ENCODE data around the gene RXFP4.
"Not testable (repeated sequence)": the region's sequence is repeated elsewhere in the genome, so short reads cannot be mapped to it uniquely, and the experiment has no call there.

Gene RXFP4, protein sequence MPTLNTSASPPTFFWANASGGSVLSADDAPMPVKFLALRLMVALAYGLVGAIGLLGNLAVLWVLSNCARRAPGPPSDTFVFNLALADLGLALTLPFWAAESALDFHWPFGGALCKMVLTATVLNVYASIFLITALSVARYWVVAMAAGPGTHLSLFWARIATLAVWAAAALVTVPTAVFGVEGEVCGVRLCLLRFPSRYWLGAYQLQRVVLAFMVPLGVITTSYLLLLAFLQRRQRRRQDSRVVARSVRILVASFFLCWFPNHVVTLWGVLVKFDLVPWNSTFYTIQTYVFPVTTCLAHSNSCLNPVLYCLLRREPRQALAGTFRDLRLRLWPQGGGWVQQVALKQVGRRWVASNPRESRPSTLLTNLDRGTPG

DNA sequence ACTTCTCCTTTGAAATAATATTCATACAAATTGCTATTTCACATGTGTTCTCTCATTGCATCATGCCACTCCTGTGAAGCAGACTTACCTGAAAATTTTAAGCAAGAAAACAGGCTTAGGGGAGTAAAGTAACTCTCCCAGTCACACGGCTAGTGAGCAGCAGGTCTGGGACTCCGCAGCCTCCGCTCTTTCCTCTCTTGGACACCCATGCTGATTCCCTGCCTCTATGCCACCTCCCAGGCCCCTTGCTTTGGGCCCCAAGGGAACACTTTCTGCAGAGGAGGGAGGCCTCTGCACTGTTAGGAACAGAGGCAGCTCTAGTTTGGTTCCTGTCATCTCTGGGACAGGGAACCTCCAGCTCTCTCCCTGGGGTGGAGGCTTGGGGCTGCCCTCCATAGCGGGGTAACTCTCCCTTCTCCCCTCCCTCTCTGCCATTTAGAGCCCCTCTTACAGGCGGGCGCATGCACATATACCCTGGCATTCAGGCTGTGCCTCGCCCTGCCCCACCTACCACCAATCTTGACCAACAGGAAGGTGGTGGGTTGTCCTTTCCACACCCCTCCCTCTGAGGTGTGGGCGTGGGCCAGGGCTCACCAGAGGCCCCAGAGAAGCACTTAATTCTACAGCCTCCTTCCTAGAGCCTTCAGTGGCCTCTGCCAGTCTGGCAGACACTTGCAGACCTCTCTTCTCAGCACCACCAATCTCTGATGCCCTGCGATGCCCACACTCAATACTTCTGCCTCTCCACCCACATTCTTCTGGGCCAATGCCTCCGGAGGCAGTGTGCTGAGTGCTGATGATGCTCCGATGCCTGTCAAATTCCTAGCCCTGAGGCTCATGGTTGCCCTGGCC, at the start of gene RXFP4:
Gene RXFP4, plus strand, starts transcription at position 646 of the 852 bp plus-strand sequence. Its CDS starts 72 bp downstream, at position 718.
- DNase-seq (ENCODE audit: low read depth) = no peak

DNA sequence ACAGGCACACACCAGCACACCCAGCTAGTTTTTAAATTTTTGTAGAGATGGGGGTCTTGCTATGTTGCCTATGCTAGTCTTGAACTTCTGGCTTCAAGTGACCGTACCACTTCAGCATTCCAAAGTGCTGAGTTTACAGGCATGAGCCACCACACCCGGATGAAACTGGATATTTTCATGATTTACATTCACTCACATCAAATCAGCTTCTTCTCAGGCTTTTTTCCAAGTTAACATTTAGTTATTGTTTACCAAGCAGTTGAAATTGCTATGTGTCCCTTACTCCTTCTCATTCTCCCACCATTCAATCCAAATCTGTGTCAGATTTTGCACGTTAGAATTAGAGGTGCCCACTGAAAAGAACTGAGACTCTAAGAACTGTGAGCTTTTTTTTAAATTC, 48.6 kb upstream of the RXFP4 start:
- no peak for DNase-seq (ENCODE audit: low read depth)

DNA sequence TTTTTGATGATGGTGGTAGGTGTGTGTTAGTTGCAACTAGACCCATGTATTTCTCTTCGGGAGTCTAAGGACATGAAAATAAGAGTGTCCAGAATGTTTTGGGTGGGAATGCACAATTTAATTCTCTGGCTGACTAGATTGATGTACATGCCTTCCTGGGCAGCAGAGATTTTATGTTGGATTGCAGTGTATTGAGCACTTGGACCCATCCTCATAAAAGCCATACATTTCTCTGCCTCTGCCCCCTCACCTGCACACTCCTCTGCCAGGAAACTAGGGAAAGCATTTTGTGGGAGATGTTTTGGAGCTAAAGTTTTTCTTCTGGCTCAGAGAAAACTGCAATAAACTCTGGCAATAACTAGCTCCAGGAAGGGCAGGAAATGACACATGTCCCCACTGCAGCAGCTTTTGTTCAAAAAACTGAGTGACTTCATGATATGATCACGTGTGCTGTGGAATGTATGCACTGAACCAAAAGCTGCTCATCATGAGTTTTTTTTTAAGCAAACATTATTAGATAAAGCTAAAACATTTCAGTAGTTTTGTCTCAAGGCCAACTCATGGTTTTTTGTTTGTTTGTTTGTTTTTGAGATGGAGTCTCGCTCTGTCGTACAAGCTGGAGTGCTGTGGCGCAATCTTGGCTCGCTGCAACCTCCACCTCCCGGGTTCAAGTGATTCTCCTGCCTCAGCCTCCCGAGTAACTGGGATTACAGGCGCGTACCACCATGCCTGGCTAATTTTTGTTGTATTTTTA, 47.9 kb upstream of the RXFP4 start:
- no peak for DNase-seq (ENCODE audit: low read depth)

DNA sequence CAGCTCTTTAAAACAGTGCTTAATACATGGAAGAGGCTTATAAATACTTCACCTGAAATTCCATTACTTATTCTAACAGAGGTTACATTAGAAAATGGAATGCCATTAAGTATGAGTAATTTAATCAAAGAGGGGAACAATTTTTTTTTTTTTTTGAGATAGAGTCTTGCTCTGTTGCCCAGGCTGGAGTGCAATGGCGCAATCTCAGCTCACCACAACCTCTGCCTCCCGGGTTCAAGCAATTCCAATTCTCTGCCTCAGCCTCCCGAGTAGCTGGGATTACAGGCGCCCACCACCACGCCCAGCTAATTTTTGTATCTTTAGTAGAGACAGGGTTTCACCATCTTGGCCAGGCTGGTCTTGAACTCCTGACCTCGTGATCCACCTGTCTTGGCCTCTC, 45.8 kb upstream of the RXFP4 start:
- not testable (repeated sequence) for DNase-seq (ENCODE audit: low read depth)

DNA sequence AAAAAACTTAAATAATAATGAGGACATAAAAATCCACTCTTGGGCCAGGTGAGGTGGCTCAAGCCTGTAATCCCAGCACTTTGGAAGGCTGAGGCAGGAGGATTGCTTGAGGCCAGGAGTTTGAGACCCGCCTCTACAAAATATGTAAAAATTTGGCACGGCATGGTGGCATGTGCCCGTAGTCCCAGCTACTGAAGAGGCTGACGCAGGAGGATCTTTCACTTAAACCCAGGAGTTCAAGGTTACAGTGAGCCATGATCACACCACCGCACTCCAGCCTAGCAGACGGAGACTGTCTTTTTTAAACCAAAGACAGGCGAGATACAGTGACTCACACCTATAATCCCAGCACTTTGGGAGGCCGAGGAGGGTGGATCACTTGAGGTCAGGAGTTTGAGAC, 45.0 kb upstream of the RXFP4 start:
- DNase-seq (ENCODE audit: low read depth) = not testable (repeated sequence)

DNA sequence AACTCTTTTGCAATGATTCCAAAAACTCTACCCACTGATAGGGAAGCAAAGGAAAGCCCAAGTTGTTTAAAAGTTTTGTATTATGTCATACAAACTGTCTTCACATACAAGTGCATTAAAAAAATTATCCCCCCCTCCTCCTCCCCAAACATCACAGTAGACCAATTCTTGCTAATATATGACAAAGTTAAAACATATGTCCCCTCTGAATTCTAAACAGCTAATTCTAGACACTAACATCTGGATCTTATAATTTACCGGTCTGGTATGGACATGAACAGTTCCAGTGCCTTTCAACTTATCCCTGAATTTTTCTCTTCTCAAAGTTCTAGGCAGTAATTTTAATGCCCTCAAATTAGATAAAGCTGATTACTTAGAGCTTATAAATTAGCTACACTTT, 43.7 kb upstream of the RXFP4 start:
- no peak for DNase-seq (ENCODE audit: low read depth)

DNA sequence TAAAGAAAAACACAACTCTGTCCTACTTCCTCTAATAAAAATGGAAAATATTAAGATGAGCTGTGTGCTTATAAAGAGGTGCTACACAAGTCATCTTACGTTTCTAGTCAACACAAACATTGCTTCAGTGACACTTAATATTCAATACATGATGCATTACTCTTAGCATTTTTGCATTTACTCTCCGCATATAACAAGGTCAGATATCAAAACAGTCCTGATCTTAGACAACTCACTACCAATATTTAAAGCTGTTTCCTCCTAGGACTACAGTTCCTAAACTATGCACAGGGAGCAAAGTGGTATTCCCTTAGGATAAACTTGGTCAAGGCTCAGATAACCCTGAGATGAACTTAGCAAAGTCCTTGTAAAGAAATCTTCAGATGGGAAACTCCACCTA, 42.5 kb upstream of the RXFP4 start:
- no peak for DNase-seq (ENCODE audit: low read depth)

DNA sequence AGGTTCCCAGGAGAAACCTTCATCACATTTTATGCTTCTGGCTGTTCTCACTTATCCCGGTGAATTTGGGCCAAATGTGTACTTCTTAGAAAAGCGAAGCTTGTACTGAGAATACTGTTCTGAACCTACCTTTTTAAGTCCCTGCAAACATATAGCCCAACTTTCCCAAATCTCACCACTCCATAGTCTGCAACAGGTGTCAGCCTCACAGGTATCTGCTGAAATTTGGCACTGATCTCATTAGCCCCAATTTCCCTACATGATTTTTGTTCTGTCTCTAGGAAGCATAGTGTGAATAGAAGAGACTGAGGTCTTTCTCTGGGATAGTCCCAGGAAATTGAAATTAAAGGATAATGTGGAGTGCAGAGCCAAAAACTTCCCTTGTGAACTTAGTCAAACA, 41.8 kb upstream of the RXFP4 start:
- no peak for DNase-seq (ENCODE audit: low read depth)

DNA sequence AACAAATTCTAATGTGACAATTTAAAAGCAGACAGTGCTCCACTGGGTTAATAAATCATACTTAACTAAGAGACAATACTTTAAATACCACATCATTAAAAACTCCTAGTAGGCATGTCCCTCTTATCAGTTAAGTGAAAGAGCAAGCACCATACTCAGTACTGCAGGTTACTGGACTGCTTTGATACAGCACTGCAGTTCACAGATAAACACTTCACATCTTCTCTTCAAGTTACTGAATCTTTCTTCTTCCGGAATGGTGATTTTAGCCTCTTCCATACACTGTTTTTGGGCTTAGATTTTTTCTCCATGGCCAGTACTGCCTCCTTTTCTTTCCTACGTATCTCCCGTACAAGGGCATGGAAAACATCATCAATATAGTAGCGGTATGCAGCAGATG, 41.3 kb upstream of the RXFP4 start:
- DNase-seq (ENCODE audit: low read depth) = no peak

DNA sequence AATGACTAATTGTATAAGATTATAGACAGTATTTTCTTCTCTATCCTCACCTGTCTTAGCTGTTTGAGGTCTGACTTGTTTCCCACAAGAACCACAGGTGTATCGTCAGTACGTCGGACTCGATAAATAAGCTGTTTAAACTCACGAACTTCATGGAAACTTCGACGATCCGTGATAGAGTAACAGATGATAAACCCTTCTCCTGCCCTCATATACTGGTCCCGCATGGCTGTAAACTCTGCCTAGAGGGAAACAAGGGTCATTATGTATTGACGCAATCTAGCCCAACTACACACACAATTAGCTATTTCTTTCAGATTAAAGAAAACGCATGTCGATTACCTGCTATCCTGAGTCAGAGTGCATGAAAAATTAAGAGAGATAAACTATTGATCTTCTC, 37.2 kb upstream of the RXFP4 start:
- DNase-seq (ENCODE audit: low read depth) = no peak

DNA sequence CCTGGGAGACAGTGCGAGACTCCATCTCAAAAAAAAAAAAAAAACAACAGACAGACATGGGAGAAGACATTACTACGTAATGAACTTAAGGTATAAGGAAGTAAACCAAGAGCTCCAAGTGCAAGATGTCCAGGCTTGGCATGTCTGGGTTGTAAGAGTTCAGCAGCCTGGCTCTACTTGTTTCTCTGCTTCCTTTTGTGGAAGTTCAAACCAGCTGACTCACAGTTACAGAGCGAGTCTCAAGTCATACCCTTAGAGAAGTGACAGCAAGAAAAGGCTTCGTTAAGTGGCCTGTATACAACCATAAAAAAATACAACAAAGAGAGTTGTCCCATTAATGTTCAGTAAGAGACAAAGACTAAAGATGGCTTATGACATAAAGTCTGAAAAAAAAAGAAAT, 31.5 kb upstream of the RXFP4 start:
- no peak for DNase-seq (ENCODE audit: low read depth)

DNA sequence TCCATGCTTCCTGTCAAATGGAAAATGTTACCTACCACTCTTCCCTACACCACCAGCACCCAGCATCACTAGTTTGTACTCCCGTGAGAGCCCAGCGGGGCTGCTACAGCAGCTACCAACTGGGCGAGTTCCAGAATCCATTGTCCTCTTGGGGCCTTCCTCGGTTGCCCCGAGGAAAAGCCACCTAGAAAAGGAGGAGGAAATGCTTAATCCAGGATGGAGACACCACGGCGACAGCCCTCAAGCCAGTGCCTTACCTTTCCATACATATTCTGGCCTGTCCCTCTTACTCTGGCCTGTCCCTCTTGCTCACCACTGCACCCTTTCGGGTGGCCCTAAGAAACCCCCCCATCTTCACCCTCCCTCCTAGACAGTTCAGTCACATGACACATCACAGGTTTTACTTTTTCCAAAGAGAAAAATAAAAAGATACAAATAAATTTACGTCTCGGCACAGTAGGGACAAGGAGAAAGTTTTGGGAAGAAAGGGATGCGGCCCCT, 30.8 kb upstream of the RXFP4 start:
- no peak for DNase-seq (ENCODE audit: low read depth)

DNA sequence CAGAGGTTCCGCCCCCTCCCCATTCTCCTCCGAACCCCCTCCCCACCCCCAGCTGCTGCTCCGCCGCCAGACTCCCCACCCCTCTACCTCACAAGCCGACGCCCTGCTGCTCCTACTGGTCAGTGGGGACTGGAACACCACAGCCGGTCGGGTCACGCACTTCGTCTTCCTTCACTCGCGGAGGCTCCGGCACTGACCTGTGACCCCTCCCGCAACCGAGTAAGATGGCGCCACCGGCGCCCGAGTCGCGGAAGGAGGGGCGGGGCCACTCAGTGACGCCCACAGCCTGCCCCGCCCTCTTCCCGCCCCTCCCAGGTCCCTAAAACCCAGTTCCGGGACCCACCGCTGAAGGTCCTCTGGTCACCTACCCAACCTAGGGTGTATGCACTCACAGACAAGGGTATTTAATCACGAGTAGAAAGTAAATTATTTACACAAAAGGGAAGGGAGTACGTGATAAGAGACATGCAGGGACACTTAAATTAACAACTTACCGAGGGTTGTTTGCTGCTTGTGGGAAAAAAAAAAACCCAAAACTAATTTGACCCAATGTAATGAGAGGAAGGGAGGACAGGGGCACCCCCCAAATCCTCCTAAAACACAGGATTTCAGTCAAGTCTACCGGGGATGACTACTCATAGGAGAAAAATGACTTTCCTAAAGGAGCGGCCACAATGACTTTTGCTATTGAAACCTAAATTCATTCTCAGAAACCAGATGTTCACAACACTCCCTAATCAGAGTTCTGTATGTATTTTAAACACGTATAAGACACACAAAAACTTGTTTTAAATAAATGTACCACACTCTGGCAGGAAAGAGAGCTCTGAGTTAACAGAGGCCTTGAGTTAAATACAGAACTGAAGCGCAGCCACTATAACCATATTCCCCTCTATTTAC, 30.0 kb upstream of the RXFP4 start, which contains the start of gene RIT1:
Gene RIT1, minus strand, starts transcription at position 194 of the 900 bp plus-strand sequence. CDS start 588 bp downstream, outside the sequence.
- peak; percentile 69 for DNase-seq (ENCODE audit: low read depth)

DNA sequence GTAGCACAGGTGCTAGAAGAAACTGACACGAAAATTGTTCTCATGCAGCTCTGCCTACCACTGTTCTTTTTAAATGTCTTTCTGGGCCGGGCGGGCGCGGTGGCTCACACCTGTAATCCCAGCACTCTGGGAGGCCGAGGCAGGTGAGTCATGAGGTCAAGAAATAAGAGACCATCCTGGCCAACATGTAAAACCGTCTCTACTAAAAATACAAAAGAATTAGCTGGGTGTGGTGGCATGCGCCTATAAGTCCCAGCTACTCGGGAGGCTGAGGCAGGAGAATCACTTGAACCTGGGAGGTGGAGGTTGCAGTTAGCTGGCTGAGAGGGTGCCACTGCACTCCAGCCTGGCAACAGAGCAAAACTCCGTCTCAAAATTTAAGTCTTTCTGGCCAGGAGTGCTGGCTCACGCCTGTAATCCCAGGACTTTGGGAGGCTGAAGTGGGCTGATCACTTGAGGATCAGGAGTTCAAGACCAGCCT, 29.3 kb upstream of the RXFP4 start:
- no peak for DNase-seq (ENCODE audit: low read depth)

DNA sequence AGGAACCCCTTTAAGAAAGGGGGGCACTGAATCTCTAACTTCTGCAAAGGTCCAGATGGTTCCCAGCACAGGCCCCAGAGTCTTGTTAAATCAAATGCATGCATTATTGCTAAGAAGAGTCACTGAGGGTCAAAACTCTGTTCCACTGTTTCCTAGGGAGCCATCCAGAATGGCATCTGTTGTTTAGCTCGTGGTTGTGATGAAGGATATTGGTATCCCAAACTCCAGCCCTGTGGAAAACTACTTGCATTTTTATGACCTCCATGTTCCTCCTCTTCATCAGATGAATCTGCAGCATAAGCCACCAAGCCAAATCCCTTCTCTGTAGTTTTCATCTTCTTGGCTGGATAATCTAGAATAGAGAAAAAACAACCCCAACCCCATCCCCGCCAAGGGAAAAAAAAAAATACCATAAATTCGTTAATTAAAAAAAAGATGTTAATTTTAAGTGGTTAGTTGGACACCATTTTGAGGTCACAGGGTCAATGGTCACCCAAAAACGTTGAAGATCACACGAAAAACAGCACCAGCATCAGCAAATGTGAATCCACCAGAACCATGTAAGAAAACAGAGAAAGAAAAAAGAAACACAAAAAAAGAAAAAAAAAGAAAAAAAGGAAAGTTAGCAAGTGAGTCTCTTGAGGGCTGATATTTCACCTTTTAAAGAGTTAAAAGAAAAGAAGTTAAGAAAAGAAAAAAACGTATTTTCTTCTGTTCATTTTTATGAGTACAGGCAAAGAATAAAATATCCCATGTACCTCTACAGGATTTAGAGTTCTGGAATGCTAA, 27.3 kb upstream of the RXFP4 start:
- no peak for DNase-seq (ENCODE audit: low read depth)

DNA sequence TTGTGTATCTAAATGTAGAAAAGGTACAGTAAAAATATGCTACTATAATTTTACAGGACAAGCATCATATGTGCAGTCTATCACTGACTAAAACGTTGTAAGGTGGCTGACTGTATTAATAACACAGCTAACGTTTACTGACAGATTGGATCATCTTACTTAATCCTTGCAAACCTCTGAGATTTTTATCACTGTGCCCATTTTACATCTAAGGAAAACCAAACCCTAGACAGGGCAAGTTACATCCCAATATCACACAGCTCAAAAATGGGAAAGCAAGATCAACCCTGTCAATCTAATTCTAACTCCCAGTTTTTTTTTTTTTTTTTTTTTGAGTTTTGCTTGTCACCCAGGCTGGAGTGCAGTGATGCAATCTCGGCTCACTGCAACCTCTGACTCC, 22.8 kb upstream of the RXFP4 start:
- no peak for DNase-seq (ENCODE audit: low read depth)

DNA sequence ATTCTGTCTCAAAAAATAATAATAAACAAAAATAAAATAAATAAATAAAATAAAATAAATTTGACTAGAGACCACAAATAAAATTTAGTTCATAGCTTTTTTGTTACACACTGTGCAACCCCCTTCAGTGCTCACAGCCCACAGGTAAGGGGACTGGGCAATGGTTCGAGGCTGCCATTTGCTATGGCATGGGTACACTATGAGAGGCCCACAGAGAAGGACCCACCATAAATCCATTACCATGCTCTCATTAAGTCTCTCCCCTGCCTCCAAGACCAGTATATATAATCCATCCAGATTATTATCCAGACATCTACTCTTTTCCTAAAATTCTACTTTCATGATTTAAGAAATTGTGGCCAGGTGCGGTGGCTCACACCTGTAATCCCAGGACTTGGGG, 21.6 kb upstream of the RXFP4 start:
- DNase-seq (ENCODE audit: low read depth) = no peak

DNA sequence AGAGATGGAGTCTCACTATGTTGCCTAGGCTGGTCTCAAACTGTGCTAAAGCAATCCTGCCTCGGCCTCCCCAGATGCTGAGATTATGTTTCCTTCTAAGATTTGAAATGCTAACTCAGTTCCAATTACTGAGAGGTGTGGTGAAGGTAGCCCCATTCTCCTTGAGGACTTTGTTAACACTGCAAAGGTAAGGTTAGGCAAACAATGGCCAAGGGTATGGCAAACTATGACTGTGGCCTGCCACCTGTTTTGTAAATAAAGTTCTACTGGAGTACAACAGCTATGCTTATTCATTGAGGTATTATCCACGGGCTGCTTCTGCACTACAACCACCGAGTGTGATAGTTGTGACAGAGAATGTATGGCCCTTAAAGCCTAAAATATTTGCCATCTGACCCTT, 20.7 kb upstream of the RXFP4 start:
- no peak for DNase-seq (ENCODE audit: low read depth)

DNA sequence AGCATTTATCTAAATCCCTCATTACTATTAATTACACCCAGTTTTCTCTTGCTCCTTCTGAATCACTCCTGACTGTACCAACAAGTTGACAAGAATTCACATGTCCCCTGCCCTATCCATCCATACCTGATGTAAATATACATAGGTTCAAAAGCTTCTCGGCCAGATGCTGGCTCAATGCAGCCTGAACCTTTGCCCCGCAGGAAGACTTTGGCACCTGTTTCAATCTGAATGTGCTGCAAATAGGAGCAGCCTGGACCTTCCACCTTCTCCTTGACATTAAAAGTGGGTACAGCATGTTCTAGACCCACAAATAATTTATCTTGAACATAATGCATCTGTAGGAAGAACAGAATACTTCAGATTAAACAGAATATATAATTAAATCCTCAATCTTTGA, 15.9 kb upstream of the RXFP4 start:
- no peak for DNase-seq (ENCODE audit: low read depth)

DNA sequence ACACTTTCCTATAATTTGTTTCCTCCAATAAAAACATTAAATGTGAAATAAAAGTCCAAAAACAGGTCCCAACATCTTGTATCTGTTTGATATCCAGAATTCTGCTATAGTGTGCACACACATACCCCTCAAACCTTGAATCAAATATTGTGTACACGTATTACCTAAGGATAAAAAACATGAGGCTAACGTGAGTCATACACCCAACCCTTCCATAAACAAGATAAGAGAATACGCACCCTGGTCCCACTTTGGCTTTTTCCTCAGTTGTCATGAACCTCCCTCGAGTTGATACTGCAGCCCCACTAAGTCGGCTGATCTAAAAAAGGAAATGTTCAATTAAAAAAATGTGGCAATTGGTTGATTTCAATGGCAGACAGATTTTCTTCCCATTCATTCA, 12.4 kb upstream of the RXFP4 start:
- DNase-seq (ENCODE audit: low read depth) = no peak
